RWPE2 (cell line): ENCODE measurements around the gene PLXNB1.
A peak's percentile ranks its signal among the peaks of the same experiment; 100 is the strongest.

Experiments used
- ATAC-seq: fragments of 200-7000 bp; cut with Tn5 transposase; 3 replicates; pipeline ENCODE4 v1.9.1; 2021; ENCODE audit warnings: low read depth
- DNase-seq: peaks from one replicate; pipeline ENCODE4 v3.0.0-alpha.2; 2020; ENCODE audit warnings: low spot score
- H3K27ac ChIP-seq: fragments of 450-650 bp; 2 replicates; pipeline ENCODE4 v1.5.1; 2017; ENCODE audit warnings: mild to moderate bottlenecking; ENCODE audit not compliant: poor library complexity, severe bottlenecking
- H3K27me3 ChIP-seq: fragments of 250-450 bp; sonication (Bioruptor Pico); 2 replicates; pipeline ENCODE4 v1.5.1; 2021; ENCODE audit warnings: mild to moderate bottlenecking, moderate library complexity; ENCODE audit not compliant: insufficient read depth, poor library complexity, severe bottlenecking
- H3K36me3 ChIP-seq: fragments of 250-450 bp; sonication (Bioruptor Pico); 2 replicates; pipeline ENCODE4 v1.5.1; 2020; ENCODE audit warnings: low read depth, mild to moderate bottlenecking, moderate library complexity
- H3K4me1 ChIP-seq: fragments of 250-450 bp; sonication (Bioruptor Pico); 2 replicates; pipeline ENCODE4 v1.5.1; 2021; ENCODE audit warnings: mild to moderate bottlenecking, moderate library complexity; ENCODE audit not compliant: insufficient read depth, poor library complexity, severe bottlenecking
- H3K4me3 ChIP-seq: fragments of 250-450 bp; sonication (Bioruptor Pico); 2 replicates; pipeline ENCODE4 v1.5.1; 2021; ENCODE audit warnings: mild to moderate bottlenecking, moderate library complexity; ENCODE audit not compliant: severe bottlenecking
- H3K9me3 ChIP-seq: fragments of 250-450 bp; sonication (Bioruptor Pico); 2 replicates; pipeline ENCODE4 v1.5.1; 2021; ENCODE audit warnings: mild to moderate bottlenecking, moderate library complexity; ENCODE audit not compliant: severe bottlenecking
- TF ChIP-seq, protein P1 (sequence below): fragments of 450-650 bp; IDR thresholded peaks from one replicate; pipeline ENCODE4 v1.5.1; 2017; ENCODE audit warnings: mild to moderate bottlenecking, moderate library complexity; ENCODE audit not compliant: poor library complexity, severe bottlenecking

PLXNB1 gene

DNA sequence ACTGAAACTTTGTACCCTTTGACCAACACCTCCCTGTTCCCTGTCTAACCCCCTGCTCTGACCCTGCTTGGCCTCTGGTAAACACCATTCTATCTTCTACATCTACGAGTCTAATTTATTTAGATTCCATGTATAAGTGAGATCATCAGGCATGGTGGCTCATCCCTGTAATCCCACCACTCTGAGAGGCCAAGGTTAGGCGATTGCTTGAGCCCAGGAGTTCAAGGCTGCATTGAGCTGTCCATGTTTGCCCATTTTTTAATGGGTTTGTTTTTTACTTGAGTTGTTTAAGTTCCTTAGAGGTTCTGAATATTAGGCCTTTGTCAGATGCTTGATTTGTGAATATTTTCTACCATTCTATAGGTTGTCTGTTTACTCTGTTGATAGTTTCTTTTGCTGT, 40.9 kb downstream of the PLXNB1 start:
- Histone ChIP-seq H3K27ac (no peak overlapping the region), H3K27me3 (no peaks in the 10 kb centered on the region), H3K4me1 (no peaks in the 10 kb centered on the region), H3K36me3 (no peaks in the 10 kb centered on the region), H3K9me3 (no peaks in the 10 kb centered on the region), H3K4me3 (no peak overlapping the region)
- TF ChIP-seq, protein P1, sequence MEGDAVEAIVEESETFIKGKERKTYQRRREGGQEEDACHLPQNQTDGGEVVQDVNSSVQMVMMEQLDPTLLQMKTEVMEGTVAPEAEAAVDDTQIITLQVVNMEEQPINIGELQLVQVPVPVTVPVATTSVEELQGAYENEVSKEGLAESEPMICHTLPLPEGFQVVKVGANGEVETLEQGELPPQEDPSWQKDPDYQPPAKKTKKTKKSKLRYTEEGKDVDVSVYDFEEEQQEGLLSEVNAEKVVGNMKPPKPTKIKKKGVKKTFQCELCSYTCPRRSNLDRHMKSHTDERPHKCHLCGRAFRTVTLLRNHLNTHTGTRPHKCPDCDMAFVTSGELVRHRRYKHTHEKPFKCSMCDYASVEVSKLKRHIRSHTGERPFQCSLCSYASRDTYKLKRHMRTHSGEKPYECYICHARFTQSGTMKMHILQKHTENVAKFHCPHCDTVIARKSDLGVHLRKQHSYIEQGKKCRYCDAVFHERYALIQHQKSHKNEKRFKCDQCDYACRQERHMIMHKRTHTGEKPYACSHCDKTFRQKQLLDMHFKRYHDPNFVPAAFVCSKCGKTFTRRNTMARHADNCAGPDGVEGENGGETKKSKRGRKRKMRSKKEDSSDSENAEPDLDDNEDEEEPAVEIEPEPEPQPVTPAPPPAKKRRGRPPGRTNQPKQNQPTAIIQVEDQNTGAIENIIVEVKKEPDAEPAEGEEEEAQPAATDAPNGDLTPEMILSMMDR = no peak
- DNase-seq (no peak), ATAC-seq (no peak)

DNA sequence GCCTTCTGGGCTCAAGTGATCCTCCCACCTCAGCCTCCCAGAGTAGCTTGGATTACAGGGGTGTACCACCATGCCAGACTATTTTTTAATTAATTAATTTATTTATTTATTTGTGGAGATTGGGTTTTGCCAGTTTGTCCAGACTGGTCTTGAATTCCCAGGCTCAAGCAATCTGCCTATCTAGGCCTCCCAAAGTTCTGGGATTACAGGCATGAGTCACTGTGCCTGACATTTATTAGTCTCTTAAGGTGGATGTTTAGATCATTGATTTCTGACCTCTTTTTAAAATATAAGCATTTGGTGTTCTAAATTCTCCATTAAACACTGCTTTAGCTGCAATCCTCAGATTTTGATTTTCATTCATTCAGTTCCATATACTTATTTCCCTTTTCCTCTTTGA, 42.3 kb downstream of the PLXNB1 start:
- TF ChIP-seq, protein P1 = no peak
- Histone ChIP-seq H3K27ac (no peak overlapping the region), H3K36me3 (no peaks in the 10 kb centered on the region), H3K4me1 (no peaks in the 10 kb centered on the region), H3K9me3 (no peaks in the 10 kb centered on the region), H3K4me3 (no peak overlapping the region), H3K27me3 (no peaks in the 10 kb centered on the region)
- ATAC-seq (0 out of 3 replicates have a peak, but pooled peaks have one; percentile 21), DNase-seq (no peak)

DNA sequence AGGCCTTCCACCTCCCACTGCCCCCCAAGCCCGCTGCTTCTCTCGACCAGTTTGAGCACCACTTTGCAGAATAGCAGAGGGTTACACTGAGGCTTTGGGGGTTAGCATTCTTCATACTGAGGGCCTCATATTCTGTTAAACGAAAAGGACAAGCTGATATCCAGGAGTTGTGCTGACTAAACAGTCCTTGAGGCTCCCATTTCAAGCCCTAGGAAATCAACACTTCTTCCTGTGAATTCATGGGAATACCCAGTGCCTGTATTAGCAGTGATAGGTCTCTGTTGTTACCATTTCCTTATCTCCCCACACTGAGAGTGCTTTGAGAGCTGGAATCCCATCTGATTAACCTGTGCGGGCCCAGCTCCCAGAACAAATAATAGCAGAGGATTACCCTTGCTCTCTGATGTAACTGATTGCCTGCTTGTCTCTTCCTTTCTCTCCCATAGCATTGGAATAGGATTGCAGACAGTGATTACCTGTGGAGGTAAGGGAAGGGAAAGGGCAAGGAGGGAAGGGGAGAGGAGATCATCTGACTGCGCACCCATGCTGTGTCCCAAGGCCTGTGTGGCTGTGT, 56.9 kb downstream of the PLXNB1 start:
- TF ChIP-seq, protein P1 = no peak

DNA sequence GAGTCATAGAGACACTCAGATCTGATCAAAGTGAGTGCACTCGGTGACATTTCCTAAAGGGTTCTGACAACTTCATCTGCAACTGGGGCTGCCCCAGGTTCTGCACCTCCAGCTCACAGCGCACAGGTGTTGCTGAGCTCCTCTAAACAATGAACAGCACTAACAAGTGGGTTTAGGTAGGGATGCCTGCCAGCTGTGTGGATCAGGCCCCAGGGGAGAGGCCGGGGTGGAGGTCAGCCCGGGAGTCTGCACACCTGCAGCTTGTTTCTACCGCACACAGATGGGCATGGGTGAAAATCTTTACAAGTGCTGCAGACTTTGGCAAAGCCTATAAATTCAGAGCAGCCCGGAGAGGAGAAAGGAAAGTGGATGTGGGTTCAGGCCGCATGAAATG, 57.5 kb downstream of the PLXNB1 start:
- no peak overlapping the region for H3K27ac ChIP-seq
- no peaks in the 10 kb centered on the region for H3K36me3 ChIP-seq
- ATAC-seq = no peak
- TF ChIP-seq, protein P1 = no peak
- H3K4me1 ChIP-seq = no peaks in the 10 kb centered on the region
- no peaks in the 10 kb centered on the region for H3K27me3 ChIP-seq
- no peak overlapping the region for H3K4me3 ChIP-seq
- DNase-seq = no peak
- no peaks in the 10 kb centered on the region for H3K9me3 ChIP-seq

More for the DNA sequence above, 56.9 kb downstream of the PLXNB1 start:
- Histone ChIP-seq H3K27me3 (no peaks in the 10 kb centered on the region), H3K27ac (no peak overlapping the region), H3K4me3 (no peak overlapping the region), H3K4me1 (no peaks in the 10 kb centered on the region), H3K9me3 (no peaks in the 10 kb centered on the region), H3K36me3 (no peaks in the 10 kb centered on the region)
- DNase-seq (no peak), ATAC-seq (no peak)

DNA sequence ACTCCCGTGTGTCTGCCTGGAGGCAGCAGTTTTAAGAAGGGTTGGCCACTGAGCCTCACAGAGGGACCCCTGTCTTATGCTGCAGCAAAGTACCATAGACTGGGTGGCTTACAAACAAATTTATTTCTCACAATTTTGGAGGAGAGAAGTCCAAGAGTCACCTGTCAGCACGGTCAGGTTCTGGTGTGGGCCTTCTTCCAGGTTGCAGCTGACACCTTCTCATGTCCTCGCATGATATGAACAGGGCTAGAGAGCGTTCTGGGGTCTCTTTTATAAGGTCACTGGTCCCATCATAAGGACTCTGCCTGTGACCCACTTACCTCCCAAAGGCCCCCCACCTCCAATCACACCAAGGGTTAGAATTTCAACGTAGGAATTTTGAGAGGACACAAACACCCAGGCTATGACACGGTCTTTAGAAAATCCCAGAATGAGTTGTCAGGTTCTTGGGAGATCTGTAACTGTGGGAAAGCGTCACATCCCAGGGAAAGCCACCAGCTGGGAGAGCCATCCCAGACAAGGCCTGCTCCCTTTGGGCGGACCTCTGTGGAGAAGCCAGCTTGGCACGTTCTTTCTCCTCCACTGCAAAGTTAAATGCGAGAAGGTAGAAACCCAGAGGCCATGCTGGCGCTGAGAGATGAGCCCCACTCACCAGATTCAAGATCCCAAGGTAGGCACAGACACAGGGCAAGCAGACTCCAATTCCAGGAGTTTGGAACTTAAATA, 58.1 kb downstream of the PLXNB1 start, which contains the start of gene FBXW12:
Gene FBXW12, plus strand, starts transcription at position 569 of the 726 bp plus-strand sequence. CDS start 549 bp downstream, outside the sequence.
- TF ChIP-seq, protein P1 = no peak
- ATAC-seq (no peak), DNase-seq (no peak)
- H3K4me1 ChIP-seq = no peaks in the 10 kb centered on the region
- no peaks in the 10 kb centered on the region for H3K36me3 ChIP-seq
- H3K9me3 ChIP-seq = no peaks in the 10 kb centered on the region
- H3K27me3 ChIP-seq = no peaks in the 10 kb centered on the region
- no peak within 1 kb of the TSS for H3K4me3 ChIP-seq
- no peak within 1 kb of the TSS for H3K27ac ChIP-seq
